H4 (cell line): Measurements from ENCODE around the gene FEV. TPM values are rescaled to one million over a fixed set of nuclear protein-coding genes. Genes with fewer than 3 reads are reported as not detected.
"Not testable (repeated sequence)": the region's sequence is repeated elsewhere in the genome, so short reads cannot be mapped to it uniquely, and the experiment has no call there.

Source experiments
- DNase-seq: peaks from one replicate; pipeline ENCODE4 v3.0.0-alpha.2; 2015; ENCODE audit warnings: low spot score
- total RNA-seq: library from RNA; depleted of rRNA; stranded (reverse); fragments of >200 nt; shearing (Covaris generic); gene quantifications from 2 replicates; pipeline ENCODE4 v1.2.3, GENCODE V29; 2014; rRNA removed

The FEV gene
- total RNA-seq, 1 experiment from 2014 or later: not detected

GRCh38 chr2:218944759-218945404 is 40.1 kb downstream of the FEV start:
- DNase-seq: no peak

GRCh38 chr2:218931751-218932150 is 53.2 kb downstream of the FEV start:
- not testable (repeated sequence) for DNase-seq

Other genes starting within 250 kb of the FEV start
- gene CYP27A1, start 203.0 kb downstream of the FEV start, total RNA-seq: 0.21 TPM in 1 of 2 replicates, not detected in the other
- not detected in 2 replicates for gene PRKAG3, start 153.4 kb downstream of the FEV start, total RNA-seq
- 0.21 and 2.1 TPM in 2 replicates for gene WNT6, start 125.4 kb downstream of the FEV start, total RNA-seq
- 0.12 TPM in 1 of 2 replicates, not detected in the other for gene WNT10A, start 104.3 kb downstream of the FEV start, total RNA-seq
- 0.45 and 0.75 TPM in 2 replicates for gene CDK5R2, start 25.5 kb downstream of the FEV start, total RNA-seq
- not detected in 2 replicates for gene CRYBA2, start 8.2 kb upstream of the FEV start, total RNA-seq
- 0.10 TPM in 1 of 2 replicates, not detected in the other for gene CFAP65, start 56.3 kb upstream of the FEV start, total RNA-seq
- gene IHH, start 75.7 kb upstream of the FEV start, total RNA-seq: not detected in 2 replicates
- gene NHEJ1, start 175.6 kb upstream of the FEV start, total RNA-seq: 20.9 and 27.4 TPM in 2 replicates
- gene SLC23A3, start 184.8 kb upstream of the FEV start, total RNA-seq: 0.12 TPM in 1 of 2 replicates, not detected in the other
- 10.8 and 13.3 TPM in 2 replicates for gene CNPPD1, start 191.7 kb upstream of the FEV start, total RNA-seq
- 52.8 and 53.3 TPM in 2 replicates for gene RETREG2, start 193.1 kb upstream of the FEV start, total RNA-seq
- gene ZFAND2B, start 221.6 kb upstream of the FEV start, total RNA-seq: 22.7 and 37.4 TPM in 2 replicates
- 47.2 and 47.4 TPM in 2 replicates for gene ABCB6, start 233.8 kb upstream of the FEV start, total RNA-seq
- 46.4 and 73.6 TPM in 2 replicates for gene ATG9A, start 244.5 kb upstream of the FEV start, total RNA-seq
- gene ANKZF1, start 244.6 kb upstream of the FEV start, total RNA-seq: 9.2 and 17.2 TPM in 2 replicates